Activated CD8-positive, alpha-beta memory T cell treated with anti-CD3 and anti-CD28 coated beads for 48 hours (primary cell): Measurements from ENCODE around the gene TEAD2.
"Not testable (repeated sequence)": the region's sequence is repeated elsewhere in the genome, so short reads cannot be mapped to it uniquely, and the experiment has no call there.

Experiments
- DNase-seq, 3 experiments: peaks; one replicate each; pipeline ENCODE4 v3.0.0-alpha.2; 2020; ENCODE audit warnings: low read depth in 2 of 3, low spot score in 2 of 3

The TEAD2 gene

GRCh38 chr19:49333811-49334288 lies 28.4 kb downstream of the TEAD2 start:
- peak in 1 of 3 experiments; percentile 33 for DNase-seq

- DNase-seq, result no peak
These were observed 28.8 kb downstream of the TEAD2 start for GRCh38 chr19:49333418-49333805.

DNA sequence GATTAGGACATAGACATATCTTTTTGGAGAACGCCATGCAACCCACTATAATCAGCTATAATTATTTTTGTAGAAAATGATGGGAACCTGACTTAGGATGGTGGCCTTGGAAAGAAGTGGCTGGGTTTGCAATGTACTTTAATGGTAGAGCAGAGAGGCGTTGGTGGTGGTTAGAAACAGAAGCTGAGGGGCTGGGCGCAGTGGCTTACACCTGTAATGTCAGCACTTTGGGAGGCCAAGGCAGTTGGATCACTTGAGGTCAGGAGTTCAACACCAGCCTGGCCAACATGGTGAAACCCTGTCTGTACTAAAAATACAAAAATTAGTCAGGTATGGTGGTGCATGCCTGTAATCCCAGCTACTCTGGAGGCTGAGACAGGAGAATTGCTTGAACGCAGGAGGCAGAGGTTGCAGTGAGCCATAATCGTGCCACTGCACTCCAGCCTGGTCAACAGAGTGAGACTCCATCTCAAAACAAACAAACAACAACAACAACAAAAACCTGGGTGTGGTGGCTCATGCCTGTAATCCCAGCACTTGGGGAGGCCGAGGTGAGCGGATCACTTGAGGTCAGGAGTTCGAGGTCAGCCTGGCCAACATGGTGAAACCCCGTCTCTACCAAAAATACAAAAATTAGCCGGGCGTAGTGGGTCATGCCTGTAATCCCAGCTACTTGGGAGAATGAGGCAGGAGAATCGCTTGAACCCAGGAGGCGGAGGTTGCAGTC lies 29.4 kb downstream of the TEAD2 start:
- DNase-seq, result not testable (repeated sequence)

DNA sequence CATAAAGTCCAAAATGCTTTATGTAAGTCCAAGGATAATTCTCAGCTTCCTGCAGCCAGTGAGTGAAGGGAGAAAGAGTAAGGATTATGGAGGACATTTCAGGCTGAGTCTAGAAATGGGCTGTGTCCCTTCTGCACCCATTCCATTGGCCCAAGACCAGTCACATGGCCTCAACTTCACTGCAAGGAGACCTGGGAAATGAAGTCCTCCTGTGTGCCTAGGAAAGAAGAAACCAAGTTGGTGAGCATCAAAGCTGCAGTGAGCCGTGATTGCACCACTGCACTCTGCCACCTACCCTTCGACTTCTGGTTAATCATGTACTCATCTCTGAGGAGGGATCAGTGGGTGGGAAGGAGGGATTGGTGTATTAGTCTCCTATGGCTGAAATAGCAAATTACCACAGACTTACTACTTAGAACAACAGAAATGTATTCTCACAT lies 30.6 kb downstream of the TEAD2 start:
- DNase-seq, result peak in 1 of 3 experiments; percentile 36

DNA sequence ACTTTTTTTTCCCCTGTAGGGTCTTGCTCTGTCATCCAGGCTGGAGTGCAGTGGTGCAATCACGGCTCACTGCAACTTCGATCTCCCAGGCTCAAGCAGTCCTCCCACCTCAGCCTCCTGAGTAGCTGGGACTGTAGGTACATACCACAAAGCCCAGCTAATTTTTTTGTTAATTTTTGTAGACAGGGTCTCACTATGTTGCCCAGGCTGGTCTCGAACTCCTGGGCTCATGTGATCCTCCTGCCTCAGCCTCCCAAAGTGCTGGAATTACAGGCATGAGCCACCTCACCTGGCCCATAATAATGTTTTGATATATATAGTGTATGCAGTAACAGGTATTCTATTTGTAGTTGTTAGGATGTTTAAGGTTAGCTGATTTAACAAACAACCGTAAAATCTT lies 31.0 kb downstream of the TEAD2 start:
- not testable (repeated sequence) for DNase-seq

- DNase-seq, result no peak
These were observed 33.5 kb downstream of the TEAD2 start for GRCh38 chr19:49328741-49329140.

- no peak for DNase-seq
These were observed 34.2 kb downstream of the TEAD2 start for GRCh38 chr19:49327878-49328544.

GRCh38 chr19:49326165-49326704 lies 36.0 kb downstream of the TEAD2 start:
- DNase-seq, result no peak

DNA sequence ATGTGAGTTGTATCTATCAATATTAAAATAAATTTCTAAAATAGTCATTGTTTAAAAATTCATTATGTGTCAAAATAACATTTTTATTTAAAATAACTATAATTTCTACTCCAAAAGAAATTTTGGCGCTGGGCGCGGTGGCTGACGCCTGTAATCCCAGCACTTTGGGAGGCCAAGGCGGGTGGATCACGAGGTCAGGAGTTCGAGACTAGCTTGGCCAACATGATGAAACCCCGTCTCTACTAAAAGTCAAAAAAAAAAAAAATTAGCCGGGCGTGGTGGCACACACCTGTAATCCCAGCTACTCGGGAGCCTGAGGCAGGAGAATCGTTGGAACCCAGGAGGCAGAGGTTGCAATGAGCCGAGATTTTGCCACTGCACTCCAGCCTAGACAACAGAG lies 36.5 kb downstream of the TEAD2 start:
- DNase-seq, result not testable (repeated sequence)

DNA sequence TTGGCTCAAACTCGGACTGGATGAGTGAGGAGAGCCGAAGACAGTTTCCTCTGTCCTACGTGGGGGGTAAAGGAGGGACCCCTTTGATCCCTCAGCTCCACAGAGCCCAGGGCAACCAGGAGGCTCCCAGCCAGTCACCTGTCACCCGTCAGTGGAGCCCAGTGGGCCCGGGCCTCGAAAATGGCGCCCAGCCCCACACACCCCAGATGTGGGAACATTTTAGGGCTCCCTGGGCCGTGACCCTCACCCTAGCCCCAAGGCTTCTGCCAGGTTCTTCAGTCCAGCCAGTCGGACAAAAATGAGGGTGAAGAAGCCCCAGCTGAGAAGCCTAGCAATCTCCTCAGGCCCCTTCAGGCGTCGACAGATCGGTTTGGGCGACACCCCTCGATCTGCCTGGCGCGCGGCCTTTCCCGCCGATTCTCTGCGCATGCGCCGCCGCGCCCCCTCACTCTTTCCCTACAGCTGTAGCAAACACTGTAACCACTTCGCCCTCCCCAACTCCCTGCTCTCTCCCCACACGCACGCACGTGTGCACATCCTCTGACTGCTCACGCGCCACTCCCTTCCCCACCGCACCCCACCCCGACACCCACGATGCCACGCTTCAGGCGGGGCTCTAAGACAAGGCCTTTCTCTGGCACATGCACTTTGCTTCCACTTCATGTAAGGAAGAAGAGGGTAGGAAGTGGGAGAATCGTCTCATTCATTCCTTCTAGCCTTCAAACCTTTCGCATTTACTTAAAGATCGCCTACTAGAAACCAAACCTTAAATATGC lies 37.2 kb downstream of the TEAD2 start, which contains the start of gene SLC6A16:
Gene SLC6A16, minus strand, starts transcription at position 391 of the 776 bp plus-strand sequence. CDS start 13,844 bp downstream, outside the sequence.
- no peak for DNase-seq

DNA sequence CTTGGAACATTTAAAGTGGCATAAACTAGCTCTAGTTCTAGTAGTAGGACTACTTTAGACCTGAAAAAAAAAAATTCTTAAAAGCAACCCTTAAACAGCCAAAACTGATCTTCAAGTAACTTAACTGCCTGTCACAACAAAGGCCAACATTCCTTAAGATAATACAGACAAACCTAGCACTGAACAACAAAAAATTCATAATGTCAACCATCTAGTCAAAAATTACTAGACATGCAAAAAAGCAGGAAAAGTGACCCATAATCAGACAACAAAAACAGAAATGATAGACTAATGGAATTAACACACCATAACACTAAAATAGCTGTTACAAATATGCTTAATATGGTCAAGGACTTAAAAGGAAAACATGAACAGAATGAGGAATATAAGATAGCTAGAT lies 43.9 kb downstream of the TEAD2 start:
- DNase-seq, result no peak

DNA sequence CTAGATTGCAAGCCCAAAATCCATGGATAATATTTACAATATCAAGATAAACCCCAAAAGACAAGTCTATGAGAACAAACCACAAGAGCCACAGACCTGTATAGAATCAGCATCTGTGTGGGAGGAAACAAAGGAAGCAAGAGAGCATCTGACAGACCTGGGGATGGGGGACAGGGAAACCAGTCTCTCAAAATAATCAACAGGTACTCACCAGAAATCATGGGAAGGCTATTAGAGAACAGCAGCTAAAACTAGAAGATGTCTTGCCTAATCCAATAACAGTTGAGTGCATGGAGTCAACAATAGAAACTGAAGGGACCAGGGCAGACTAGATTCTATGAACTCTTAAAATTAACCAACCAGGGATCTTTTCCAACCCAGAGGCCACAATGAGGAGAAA lies 45.9 kb downstream of the TEAD2 start:
- no peak for DNase-seq

DNA sequence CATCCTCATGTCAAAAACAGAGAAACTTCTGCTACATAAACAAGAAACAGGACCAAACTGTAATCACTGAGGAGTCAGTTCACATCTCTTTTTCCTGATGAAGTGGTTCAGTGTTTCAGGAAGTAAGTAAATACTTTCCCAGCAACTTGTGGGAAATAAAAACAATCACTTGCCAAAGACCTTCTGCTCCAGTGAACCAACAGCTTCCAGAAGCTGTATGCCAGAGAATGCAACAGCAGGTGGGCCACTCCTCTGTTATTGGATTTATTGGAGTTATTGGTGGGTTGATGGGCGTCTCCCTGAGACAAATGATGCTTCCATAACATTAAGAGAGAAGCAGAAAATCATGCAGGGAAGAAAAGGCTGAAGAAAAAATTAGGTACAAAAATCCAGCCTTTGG lies 47.1 kb downstream of the TEAD2 start:
- no peak for DNase-seq

DNA sequence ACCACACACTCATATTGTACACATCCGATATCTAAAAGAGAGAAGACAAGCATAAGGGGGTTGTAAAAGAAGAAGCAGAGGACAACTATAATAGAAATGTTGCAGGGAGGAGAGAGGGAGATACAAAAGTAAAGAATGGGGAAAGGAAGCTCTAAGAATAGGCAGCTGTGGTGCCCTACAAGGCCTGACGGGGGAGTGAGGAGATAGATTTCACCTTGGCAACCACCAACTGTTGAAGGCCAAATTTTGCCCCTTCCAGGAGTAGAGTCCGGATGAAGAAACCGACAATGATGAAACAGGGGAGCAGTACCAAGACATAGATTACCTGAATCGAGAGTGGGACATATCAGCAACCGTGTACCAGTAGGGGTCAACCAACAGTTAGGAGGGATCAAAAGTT lies 53.1 kb downstream of the TEAD2 start:
- DNase-seq, result no peak

DNA sequence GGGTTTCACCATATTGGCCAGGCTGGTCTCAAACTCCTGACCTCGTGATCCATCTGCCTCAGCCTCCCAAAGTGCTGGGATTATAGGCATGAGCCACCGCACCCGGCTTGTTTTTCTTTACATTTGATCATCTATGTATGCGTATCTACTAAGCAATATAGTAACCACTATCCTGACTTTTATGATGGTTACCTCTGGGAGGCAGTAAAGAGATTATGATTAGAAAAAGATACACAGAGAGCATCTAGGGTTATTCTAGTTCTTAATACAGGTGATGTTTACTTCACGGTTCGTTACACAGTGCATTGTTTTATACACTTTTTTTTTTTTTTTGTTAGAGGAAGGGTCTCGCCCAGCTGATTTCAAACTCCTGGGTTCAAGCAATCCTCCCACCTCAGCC lies 55.5 kb downstream of the TEAD2 start:
- not testable (repeated sequence) for DNase-seq

GRCh38 chr19:49301866-49302252 lies 60.4 kb downstream of the TEAD2 start:
- no peak for DNase-seq

- peak; percentile 41 to 80 (median 80) for DNase-seq
These were observed 60.9 kb downstream of the TEAD2 start for GRCh38 chr19:49301165-49301865.

DNA sequence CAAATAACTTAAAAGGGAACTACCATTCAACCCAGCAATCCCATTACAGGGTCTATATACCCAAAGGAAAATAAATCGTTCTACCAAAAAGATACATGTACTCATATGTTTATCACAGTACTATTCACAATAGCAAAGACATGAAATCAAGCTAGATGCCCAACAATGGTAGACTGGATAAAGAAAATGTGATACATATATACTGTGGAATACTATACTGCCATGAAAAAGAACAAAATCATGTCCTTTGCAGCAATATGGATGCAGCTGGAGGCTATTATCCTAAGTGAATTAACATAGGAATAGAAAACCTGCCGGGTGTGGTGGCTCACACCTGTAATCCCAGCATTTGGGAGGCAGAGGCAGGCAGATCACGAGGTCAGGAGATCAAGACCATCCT lies 63.6 kb downstream of the TEAD2 start:
- not testable (repeated sequence) for DNase-seq

GRCh38 chr19:49297403-49297802 lies 64.8 kb downstream of the TEAD2 start:
- no peak for DNase-seq

DNA sequence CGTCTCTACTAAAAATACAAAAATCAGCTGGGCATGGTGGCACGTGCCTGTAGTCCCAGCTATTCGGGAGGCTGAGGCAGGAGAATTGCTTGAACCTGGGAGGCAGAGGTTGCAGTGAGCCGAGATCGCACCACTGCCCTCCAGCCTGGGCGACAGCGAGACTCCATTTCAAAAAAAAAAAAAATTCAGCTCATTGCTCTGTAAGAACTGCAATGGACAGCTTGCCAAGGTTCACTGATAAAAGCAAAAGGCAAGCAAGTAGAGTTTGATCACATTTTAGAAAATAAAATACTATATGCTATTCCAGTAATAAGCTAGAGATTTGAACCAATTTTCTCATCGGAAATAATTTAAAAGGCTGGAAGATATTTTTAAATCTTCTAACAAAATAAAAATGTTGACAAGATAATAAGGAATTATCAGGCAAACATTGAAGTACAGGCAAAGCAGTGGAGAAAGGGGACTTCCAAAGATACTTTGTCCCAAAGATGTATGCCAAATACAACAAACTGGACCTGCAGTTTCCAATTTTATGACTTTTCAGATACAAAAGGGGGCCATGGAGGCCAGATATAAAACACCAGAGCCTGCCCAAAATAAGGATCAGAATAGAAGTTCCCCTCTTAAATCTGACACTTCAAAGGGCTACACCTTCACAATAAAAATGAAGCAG lies 66.9 kb downstream of the TEAD2 start:
- DNase-seq, result no peak
